AG04450 (cell line): Measurements from ENCODE around the gene MYL11. TPM values are rescaled to one million over a fixed set of nuclear protein-coding genes. Genes with fewer than 3 reads are reported as not detected.
A peak's percentile ranks its signal among the peaks of the same experiment; 100 is the strongest.

Experiments
- CTCF ChIA-PET: fragments of 300-600, 350-600 bp; formaldehyde crosslinking; extraction: SDS; loops from one replicate; lab custom pipeline; 2022; ENCODE audit warnings: antibody characterized with exemption, inconsistent platforms; lab: Charles Lee
- POLR2A ChIA-PET: fragments of 350-600 bp; formaldehyde crosslinking; extraction: SDS; loops from one replicate; lab custom pipeline; 2021; ENCODE audit warnings: antibody characterized with exemption, inconsistent platforms; lab: Yijun Ruan, JAX
- DNase-seq: peaks from one replicate; pipeline ENCODE4 v3.0.0-alpha.2; 2011; ENCODE audit warnings: low read depth, low spot score
- H3K27ac ChIP-seq: one replicate; pipeline ENCODE4 v1.5.1; 2012; ENCODE audit warnings: low read depth, low read length, control low read depth
- H3K27me3 ChIP-seq: one replicate; pipeline ENCODE4 v1.6.0; 2012; ENCODE audit warnings: low read length; ENCODE audit not compliant: control insufficient read depth, insufficient read depth
- H3K4me3 ChIP-seq: 2 replicates; pipeline ENCODE4 v1.5.1; 2011; ENCODE audit warnings: mild to moderate bottlenecking, low read depth, low read length, control low read depth
- H3K9me3 ChIP-seq: 2 replicates; pipeline ENCODE4 v1.5.1; 2012; ENCODE audit warnings: low read length; ENCODE audit not compliant: control insufficient read depth, insufficient read depth
- polyA plus RNA-seq: library from polyadenylated mRNA; depleted of rRNA; stranded (reverse); fragments of >200 nt; gene quantifications from 2 replicates; pipeline ENCODE4 v1.2.3, GENCODE V29; 2011
- TF ChIP-seq, protein P1 (sequence below): IDR thresholded peaks from 2 replicates; pipeline ENCODE4 v1.5.1; 2011; ENCODE audit warnings: low read depth, low read length, control low read depth, inconsistent platforms

Gene MYL11
- polyA plus RNA-seq, 1 experiment: not detected

DNA sequence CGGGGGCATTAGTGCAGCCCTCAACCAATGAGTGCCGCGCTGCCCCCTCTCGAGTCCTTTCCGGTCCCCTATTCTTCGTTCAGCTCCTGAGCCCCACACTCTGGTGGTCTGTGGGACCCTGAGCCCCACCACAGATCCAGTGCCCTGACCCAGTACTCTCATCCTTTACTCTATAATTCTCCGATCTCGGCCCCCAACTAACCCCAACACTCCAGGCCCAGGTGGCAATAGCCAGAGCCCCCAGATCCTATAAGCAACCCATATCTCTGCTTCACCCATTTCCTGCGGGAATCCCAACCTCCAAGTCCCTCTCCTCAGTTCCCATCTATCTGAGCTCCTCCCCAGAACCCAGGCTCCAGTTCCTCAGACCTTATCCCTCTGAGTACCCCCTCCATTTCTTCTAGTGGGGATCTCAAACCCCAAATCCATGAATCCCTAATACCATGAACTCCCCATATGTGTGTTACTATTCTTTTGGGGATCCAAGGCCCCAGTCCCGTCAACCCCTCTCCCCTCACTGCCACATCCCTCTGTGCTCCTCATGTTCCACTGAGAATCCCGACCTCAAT is 3.3 kb upstream of the MYL11 start:
- H3K4me3 ChIP-seq: peak overlapping the region; percentile 69
- H3K27ac ChIP-seq: peak overlapping the region; percentile 52
- no peak for DNase-seq
- no peaks in the 10 kb centered on the region for H3K27me3 ChIP-seq
- ChIA-PET POLR2A (interaction anchor here (0.5 to 1.6 kb wide), 7 partner anchors 17 to 306 kb away, joined by 3 to 9 read pairs (median 4); partner anchors contain the start of genes ALDOA, CD2BP2, PRR14 and ZNF48), CTCF (interaction anchor here (1.0 to 1.5 kb wide), 3 partner anchors 34 to 244 kb away, joined by 3 to 9 read pairs (median 3); no protein-coding TSS in a partner anchor)
- TF ChIP-seq, protein P1, sequence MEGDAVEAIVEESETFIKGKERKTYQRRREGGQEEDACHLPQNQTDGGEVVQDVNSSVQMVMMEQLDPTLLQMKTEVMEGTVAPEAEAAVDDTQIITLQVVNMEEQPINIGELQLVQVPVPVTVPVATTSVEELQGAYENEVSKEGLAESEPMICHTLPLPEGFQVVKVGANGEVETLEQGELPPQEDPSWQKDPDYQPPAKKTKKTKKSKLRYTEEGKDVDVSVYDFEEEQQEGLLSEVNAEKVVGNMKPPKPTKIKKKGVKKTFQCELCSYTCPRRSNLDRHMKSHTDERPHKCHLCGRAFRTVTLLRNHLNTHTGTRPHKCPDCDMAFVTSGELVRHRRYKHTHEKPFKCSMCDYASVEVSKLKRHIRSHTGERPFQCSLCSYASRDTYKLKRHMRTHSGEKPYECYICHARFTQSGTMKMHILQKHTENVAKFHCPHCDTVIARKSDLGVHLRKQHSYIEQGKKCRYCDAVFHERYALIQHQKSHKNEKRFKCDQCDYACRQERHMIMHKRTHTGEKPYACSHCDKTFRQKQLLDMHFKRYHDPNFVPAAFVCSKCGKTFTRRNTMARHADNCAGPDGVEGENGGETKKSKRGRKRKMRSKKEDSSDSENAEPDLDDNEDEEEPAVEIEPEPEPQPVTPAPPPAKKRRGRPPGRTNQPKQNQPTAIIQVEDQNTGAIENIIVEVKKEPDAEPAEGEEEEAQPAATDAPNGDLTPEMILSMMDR: no peak
- no peaks in the 10 kb centered on the region; the same call in 1 of the 2 replicates for H3K9me3 ChIP-seq

DNA sequence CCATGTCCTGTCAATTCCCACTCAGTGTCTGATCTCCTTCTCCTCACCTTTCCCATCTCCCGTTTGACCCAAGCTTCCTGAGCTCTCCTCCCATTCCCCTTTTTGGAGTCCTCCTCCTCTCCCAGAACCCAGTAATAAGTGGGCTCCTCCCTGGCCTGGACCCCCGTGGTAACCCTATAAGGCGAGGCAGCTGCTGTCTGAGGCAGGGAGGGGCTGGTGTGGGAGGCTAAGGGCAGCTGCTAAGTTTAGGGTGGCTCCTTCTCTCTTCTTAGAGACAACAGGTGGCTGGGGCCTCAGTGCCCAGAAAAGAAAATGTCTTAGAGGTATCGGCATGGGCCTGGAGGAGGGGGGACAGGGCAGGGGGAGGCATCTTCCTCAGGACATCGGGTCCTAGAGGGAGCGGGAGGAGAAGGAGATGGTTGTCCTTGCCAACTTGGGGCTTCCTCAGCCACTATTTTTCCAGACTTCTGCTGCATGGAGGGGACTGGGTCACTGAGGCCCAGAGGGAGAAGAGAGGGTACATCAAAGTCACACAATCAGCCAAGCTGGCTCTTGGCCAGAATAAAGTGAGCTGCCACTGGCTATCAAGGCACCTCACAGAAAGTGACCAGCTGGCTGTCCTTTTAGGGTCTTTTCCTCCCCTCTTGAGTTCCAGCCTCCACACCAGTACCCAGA is 2.4 kb upstream of the MYL11 start:
- ChIA-PET CTCF (interaction anchor here (1.5 kb wide), 1 partner anchor 37 kb away, joined by 9 read pairs; no protein-coding TSS in a partner anchor), POLR2A (no interaction called here)
- no peaks in the 10 kb centered on the region for H3K27me3 ChIP-seq
- DNase-seq: no peak
- H3K27ac ChIP-seq: no peak overlapping the region
- H3K4me3 ChIP-seq: no peak overlapping the region
- no peaks in the 10 kb centered on the region; the same call in 1 of the 2 replicates for H3K9me3 ChIP-seq
- TF ChIP-seq, protein P1: no peak

DNA sequence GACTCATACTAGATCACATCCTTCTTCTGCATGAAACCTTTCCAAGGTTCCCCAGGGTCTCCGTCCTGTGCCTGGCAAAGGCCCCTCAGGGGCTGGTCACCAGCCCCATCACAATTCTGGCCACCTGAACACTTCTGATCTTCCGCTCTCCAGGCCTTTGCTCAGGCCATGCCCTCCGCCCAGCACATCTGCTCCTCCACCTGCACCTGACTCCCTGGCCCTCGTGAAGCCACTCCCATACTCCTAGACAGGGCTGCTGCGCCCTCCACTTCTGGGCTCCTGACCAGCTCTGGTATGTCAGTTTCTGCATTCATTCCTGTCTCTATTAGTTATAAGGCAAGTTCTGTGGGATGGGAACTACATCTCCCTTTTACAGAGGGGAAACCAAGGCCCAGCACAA is 1.9 kb upstream of the MYL11 start:
- ChIA-PET POLR2A (no interaction called here), CTCF (no interaction called here)
- no peak overlapping the region for H3K27ac ChIP-seq
- TF ChIP-seq, protein P1: no peak
- no peaks in the 10 kb centered on the region; the same call in 1 of the 2 replicates for H3K9me3 ChIP-seq
- H3K4me3 ChIP-seq: no peak overlapping the region
- DNase-seq: no peak
- H3K27me3 ChIP-seq: no peaks in the 10 kb centered on the region

DNA sequence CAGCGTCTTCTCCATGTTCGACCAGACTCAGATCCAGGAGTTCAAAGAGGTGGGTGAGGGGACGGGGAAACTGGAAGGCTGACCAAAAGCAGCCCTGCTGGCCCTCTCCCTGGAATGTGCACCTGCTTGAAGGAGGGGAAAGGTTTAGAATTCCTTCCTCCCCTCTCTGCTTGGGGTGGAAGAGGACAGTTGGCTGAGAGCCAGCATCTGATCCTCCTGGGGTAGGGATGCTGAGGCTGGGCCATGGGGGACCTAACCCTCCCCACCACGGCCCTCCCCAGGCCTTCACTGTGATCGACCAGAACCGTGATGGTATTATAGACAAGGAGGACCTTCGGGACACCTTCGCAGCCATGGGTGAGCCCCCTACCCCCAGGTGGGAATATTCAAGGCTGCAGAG is 1.3 kb downstream of the MYL11 start:
- no peaks in the 10 kb centered on the region; the same call in 1 of the 2 replicates for H3K9me3 ChIP-seq
- ChIA-PET CTCF (no interaction called here), POLR2A (no interaction called here)
- DNase-seq: no peak
- no peak overlapping the region for H3K27ac ChIP-seq
- H3K4me3 ChIP-seq: no peak overlapping the region
- H3K27me3 ChIP-seq: no peaks in the 10 kb centered on the region
- TF ChIP-seq, protein P1: no peak

DNA sequence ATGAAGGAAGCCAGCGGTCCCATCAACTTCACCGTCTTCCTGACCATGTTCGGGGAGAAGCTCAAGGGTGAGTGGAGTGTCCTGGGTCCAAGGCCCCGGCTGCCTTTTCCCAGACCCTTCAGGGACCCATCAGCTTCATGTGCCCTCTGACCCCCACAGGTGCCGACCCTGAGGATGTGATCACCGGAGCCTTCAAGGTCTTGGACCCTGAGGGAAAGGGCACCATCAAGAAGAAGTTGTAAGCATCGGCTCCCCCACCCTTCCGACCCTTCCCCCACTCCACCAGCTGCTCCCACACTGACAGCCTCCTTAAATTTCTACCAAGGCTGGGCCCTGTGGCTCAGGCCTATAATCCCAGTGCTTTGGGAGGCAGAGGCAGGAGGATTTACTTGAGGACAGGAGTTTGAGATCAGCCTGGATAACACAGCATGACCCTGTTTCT is 1.9 kb downstream of the MYL11 start:
- H3K9me3 ChIP-seq: no peaks in the 10 kb centered on the region; the same call in 1 of the 2 replicates
- CTCF ChIA-PET: no interaction called here
- TF ChIP-seq, protein P1: no peak
- POLR2A ChIA-PET: no interaction called here
- no peaks in the 10 kb centered on the region for H3K27me3 ChIP-seq
- H3K4me3 ChIP-seq: no peak overlapping the region
- no peak for DNase-seq
- no peak overlapping the region for H3K27ac ChIP-seq
